GM12872 (cell line): ENCODE data around the gene NAALADL2.

ENCODE experiments used
- CTCF ChIP-seq: IDR thresholded peaks from 3 replicates; pipeline ENCODE4 v1.5.1; 2011; ENCODE audit warnings: low read depth, mild to moderate bottlenecking, low read length, moderate library complexity; ENCODE audit not compliant: insufficient read depth

Gene NAALADL2

DNA sequence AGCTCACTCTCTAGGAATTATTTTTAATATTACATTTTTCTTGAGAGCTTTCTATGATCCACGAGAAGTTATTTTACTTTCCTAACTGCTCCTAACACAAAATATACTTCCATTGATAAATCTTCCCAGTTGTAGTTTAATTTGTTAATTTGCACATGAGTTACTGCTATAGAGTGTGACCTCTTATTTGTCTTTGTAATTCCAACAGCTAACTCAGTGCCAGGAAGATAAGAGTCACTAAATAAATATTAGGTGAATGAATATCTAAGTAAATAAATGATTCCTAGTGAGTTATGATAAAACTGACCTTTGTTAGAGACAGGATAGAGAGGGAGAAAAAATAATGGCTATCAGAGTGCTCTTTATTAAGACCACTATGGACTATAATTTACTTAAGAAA, 319.9 kb downstream of the NAALADL2 start:
- TF ChIP-seq CTCF = no peak

GRCh38 chr3:175184392-175184791, 325.3 kb downstream of the NAALADL2 start:
- TF ChIP-seq CTCF = no peak

GRCh38 chr3:175185903-175186302, 326.8 kb downstream of the NAALADL2 start:
- no peak for TF ChIP-seq CTCF

- no peak for TF ChIP-seq CTCF
These were observed 327.4 kb downstream of the NAALADL2 start for GRCh38 chr3:175186511-175186910.

GRCh38 chr3:175187586-175187985, 328.5 kb downstream of the NAALADL2 start:
- TF ChIP-seq CTCF = no peak

DNA sequence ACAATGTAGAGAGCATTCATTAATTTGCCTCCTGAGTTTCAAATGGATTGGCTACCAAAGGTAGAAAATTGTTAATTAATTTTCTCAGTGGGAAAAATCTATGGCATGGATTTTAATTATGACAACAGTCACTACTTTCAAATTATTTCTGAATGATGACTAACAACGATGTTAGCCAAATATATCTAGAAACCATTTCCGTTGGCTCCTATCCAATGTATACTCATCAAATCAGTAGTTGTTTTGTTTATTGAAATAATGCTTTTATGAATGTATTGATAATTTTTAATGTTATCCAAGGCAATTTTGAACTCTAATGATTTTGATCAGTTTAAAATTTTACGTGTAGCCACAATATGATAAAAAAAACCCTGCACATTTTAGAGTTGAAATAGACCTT, 333.4 kb downstream of the NAALADL2 start:
- no peak for TF ChIP-seq CTCF

GRCh38 chr3:175193815-175194518, 334.8 kb downstream of the NAALADL2 start:
- TF ChIP-seq CTCF = no peak
